Panc1 (cell line): ENCODE data around the gene UBE2K. TPM values are rescaled to one million over a fixed set of nuclear protein-coding genes. Genes with fewer than 3 reads are reported as not detected.

Experiments
- ATAC-seq: fragments of 200-7000 bp; cut with Tn5 transposase; 2 replicates; pipeline ENCODE4 v1.9.1; 2020; ENCODE audit warnings: mild to moderate bottlenecking, moderate library complexity
- BruUV-seq: library from RNA; stranded (reverse); fragments of 400-500 nt; replicated peaks from 2 replicates; lab custom pipeline; 2021; lab: Mats Ljungman, UMichigan
- CTCF ChIA-PET: fragments of 300-600 bp; sonication (Branson Sonifier 250); formaldehyde crosslinking; loops from one replicate; lab custom pipeline; 2022; ENCODE audit warnings: antibody characterized with exemption; lab: Charles Lee
- POLR2A ChIA-PET: fragments of 300-600 bp; sonication (Branson Sonifier 250); formaldehyde crosslinking; loops from one replicate; lab custom pipeline; 2022; ENCODE audit warnings: antibody characterized with exemption; lab: Charles Lee
- DNase-seq: peaks from one replicate; pipeline ENCODE4 v3.0.0-alpha.2; 2010; ENCODE audit warnings: low read depth, low spot score
- H3K27ac ChIP-seq: 2 replicates; pipeline ENCODE4 v1.5.1; 2011; ENCODE audit warnings: mild to moderate bottlenecking, low read length, inconsistent platforms
- H3K27me3 ChIP-seq: fragments of 200-500 bp; sonication (Bioruptor generic); 2 replicates; pipeline ENCODE4 v1.6.0; 2014; ENCODE audit warnings: low read length, inconsistent platforms; ENCODE audit not compliant: control insufficient read depth, insufficient read depth
- H3K36me3 ChIP-seq: fragments of 200-500 bp; sonication (Bioruptor generic); 2 replicates; pipeline ENCODE4 v1.5.1; 2014; ENCODE audit warnings: inconsistent platforms, mild to moderate bottlenecking, low read length, moderate library complexity; ENCODE audit not compliant: control insufficient read depth, insufficient read depth
- H3K4me1 ChIP-seq: 2 replicates; pipeline ENCODE4 v1.5.1; 2011; ENCODE audit warnings: inconsistent platforms, mild to moderate bottlenecking, low read length, moderate library complexity; ENCODE audit not compliant: control insufficient read depth, insufficient read depth
- H3K4me3 ChIP-seq, 2 experiments: 2 replicates each; pipeline ENCODE4 v1.5.1; 2011 to 2012; ENCODE audit warnings: low read depth in 2 of 2, low read length in 2 of 2, mild to moderate bottlenecking in 2 of 2, inconsistent platforms in 1 of 2, moderate library complexity in 1 of 2
- H3K9me3 ChIP-seq: fragments of 200-500 bp; sonication (Bioruptor generic); 2 replicates; pipeline ENCODE4 v1.5.1; 2014; ENCODE audit warnings: low read depth, mild to moderate bottlenecking, inconsistent platforms, low read length, moderate library complexity; ENCODE audit not compliant: control insufficient read depth, insufficient read depth
- POLR2AphosphoS5 ChIP-seq: IDR thresholded peaks from 2 replicates; pipeline ENCODE4 v1.6.1; 2012; ENCODE audit warnings: mild to moderate bottlenecking, low read depth, low read length, moderate library complexity
- REST ChIP-seq, 2 experiments: IDR thresholded peaks; 2 replicates each; pipeline ENCODE4 v1.6.1; 2011 to 2012; ENCODE audit warnings: low read depth in 2 of 2, control low read depth in 1 of 2, low read length in 1 of 2, mild to moderate bottlenecking in 1 of 2, moderate library complexity in 1 of 2; ENCODE audit not compliant: insufficient read depth in 1 of 2
- SIN3A ChIP-seq: IDR thresholded peaks from 2 replicates; pipeline ENCODE4 v1.6.1; 2012; ENCODE audit warnings: low read depth, mild to moderate bottlenecking, low read length, moderate library complexity, borderline replicate concordance; ENCODE audit not compliant: insufficient read depth
- TCF7L2 ChIP-seq: IDR thresholded peaks from 2 replicates; pipeline ENCODE4 v1.6.1; 2011; ENCODE audit warnings: mild to moderate bottlenecking, low read depth, low read length, inconsistent platforms
- in situ Hi-C: cut with HindIII; loops from 2 replicates; pipeline ENCODE4 v1.10.0; 2016; ENCODE audit warnings: low sequenced_read_pairs, low pct_unique_long_range_greater_than_20kb
- intact Hi-C: fragments of 100-400 bp; cut with micrococcal nuclease; formaldehyde crosslinking; loops from one replicate; pipeline ENCODE4 v1.10.0; 2022; ENCODE audit not compliant: unreplicated experiment
- total RNA-seq: library from RNA; stranded (reverse); gene quantifications from one replicate; pipeline ENCODE4 v1.2.1, GENCODE V29; 2021; ENCODE audit not compliant: unreplicated experiment
- TF ChIP-seq, protein P1 (sequence below): fragments of 450-650 bp; IDR thresholded peaks from 2 replicates; pipeline ENCODE4 v1.5.1; 2017; ENCODE audit warnings: mild to moderate bottlenecking

Gene UBE2K
- total RNA-seq, 1 experiment from 2014 or later: 84.1 TPM

- H3K9me3 ChIP-seq: no peaks in the 10 kb centered on the region
- TF ChIP-seq TCF7L2 (no peak), POLR2AphosphoS5 (no peak), REST (IDR thresholded peaks at IDR 0.05; ENCODE audit: insufficient read depth in 1 of 2, low read depth in 2 of 2, low read length in 1 of 2) (no peak)
- peaks cover 25% of the 10 kb centered on the region for H3K4me1 ChIP-seq
- intact Hi-C loops: no loop called here
- H3K27me3 ChIP-seq: no peaks in the 10 kb centered on the region
- DNase-seq (no peak), ATAC-seq (no peak)
- ChIA-PET CTCF (no interaction called here), POLR2A (no interaction called here)
- in situ Hi-C loops: no loop called here
- no peak overlapping the region for H3K4me3 ChIP-seq
- no peak overlapping the region for H3K27ac ChIP-seq
- peaks cover 6% of the 10 kb centered on the region for H3K36me3 ChIP-seq
- no TSS peak for BruUV-seq
Observed at GRCh38 chr4:39820186-39820585, 122.2 kb downstream of the UBE2K start.

- Histone ChIP-seq H3K4me1 (peaks cover 19% of the 10 kb centered on the region), H3K27me3 (no peaks in the 10 kb centered on the region), H3K27ac (no peak overlapping the region), H3K9me3 (no peaks in the 10 kb centered on the region), H3K4me3 (no peak overlapping the region), H3K36me3 (peaks cover 6% of the 10 kb centered on the region)
- ChIA-PET POLR2A (no interaction called here), CTCF (no interaction called here)
- in situ Hi-C loops (no loop called here), intact Hi-C loops (no loop called here)
- ATAC-seq (no peak), DNase-seq (no peak)
- BruUV-seq: no TSS peak
- no peak for TF ChIP-seq POLR2AphosphoS5
Observed at GRCh38 chr4:39821951-39822350, 124.0 kb downstream of the UBE2K start.

DNA sequence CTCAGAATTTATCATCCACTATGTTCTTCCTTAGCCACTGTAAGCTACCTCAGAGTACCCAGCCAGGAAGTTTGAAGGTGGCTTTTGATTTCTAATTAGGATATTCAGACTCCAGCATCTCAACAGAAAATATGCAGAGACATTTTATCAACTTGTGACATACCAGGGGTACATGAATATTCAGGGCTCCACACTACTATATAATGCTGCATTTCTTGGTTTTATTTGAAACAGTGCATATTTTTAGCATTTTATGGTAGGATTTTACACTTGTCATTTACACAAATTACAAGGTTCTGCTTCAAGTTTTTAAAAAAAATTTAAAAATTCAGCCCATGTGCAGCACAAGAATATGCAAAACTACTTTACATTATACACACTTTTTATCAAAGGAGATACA is 124.7 kb downstream of the UBE2K start:
- H3K27me3 ChIP-seq: no peaks in the 10 kb centered on the region
- H3K27ac ChIP-seq: peak overlapping the region; percentile 72; the same call in 1 of the 2 replicates
- no peak for TF ChIP-seq SIN3A
- TF ChIP-seq POLR2AphosphoS5: no peak
- no peak for TF ChIP-seq REST (IDR thresholded peaks at IDR 0.05; ENCODE audit: insufficient read depth in 1 of 2, low read depth in 2 of 2, low read length in 1 of 2)
- TF ChIP-seq TCF7L2: no peak
- TF ChIP-seq, protein P1, sequence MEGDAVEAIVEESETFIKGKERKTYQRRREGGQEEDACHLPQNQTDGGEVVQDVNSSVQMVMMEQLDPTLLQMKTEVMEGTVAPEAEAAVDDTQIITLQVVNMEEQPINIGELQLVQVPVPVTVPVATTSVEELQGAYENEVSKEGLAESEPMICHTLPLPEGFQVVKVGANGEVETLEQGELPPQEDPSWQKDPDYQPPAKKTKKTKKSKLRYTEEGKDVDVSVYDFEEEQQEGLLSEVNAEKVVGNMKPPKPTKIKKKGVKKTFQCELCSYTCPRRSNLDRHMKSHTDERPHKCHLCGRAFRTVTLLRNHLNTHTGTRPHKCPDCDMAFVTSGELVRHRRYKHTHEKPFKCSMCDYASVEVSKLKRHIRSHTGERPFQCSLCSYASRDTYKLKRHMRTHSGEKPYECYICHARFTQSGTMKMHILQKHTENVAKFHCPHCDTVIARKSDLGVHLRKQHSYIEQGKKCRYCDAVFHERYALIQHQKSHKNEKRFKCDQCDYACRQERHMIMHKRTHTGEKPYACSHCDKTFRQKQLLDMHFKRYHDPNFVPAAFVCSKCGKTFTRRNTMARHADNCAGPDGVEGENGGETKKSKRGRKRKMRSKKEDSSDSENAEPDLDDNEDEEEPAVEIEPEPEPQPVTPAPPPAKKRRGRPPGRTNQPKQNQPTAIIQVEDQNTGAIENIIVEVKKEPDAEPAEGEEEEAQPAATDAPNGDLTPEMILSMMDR: no peak
- no peak for ATAC-seq
- no peak overlapping the region for H3K4me3 ChIP-seq
- no peak for DNase-seq
- POLR2A ChIA-PET: no interaction called here
- intact Hi-C loops: no loop called here
- BruUV-seq: no TSS peak
- H3K36me3 ChIP-seq: peaks cover 6% of the 10 kb centered on the region
- H3K9me3 ChIP-seq: no peaks in the 10 kb centered on the region
- CTCF ChIA-PET: no interaction called here
- H3K4me1 ChIP-seq: peaks cover 16% of the 10 kb centered on the region
- in situ Hi-C loops: no loop called here
